Endodermal cell (in vitro differentiated cells): ENCODE data around the gene KCNMB4. TPM values are rescaled to one million over a fixed set of nuclear protein-coding genes. Genes with fewer than 3 reads are reported as not detected.

Experiments used
- DNase-seq: peaks from one replicate; pipeline ENCODE4 v3.0.0-alpha.2; 2017
- H3K27ac ChIP-seq: 2 replicates; pipeline ENCODE4 v1.5.1; 2013; ENCODE audit warnings: mild to moderate bottlenecking, low read depth, low read length, moderate library complexity
- H3K27me3 ChIP-seq: 2 replicates; pipeline ENCODE4 v1.6.1; 2013; ENCODE audit warnings: mild to moderate bottlenecking, low read length, moderate library complexity; ENCODE audit not compliant: insufficient read depth, control insufficient read depth, poor library complexity, severe bottlenecking
- H3K36me3 ChIP-seq: 2 replicates; pipeline ENCODE4 v1.7.0; 2013; ENCODE audit warnings: mild to moderate bottlenecking, low read length, moderate library complexity; ENCODE audit not compliant: control insufficient read depth, insufficient read depth
- H3K4me1 ChIP-seq: one replicate; pipeline ENCODE4 v1.7.0; 2013; ENCODE audit warnings: low read length; ENCODE audit not compliant: control insufficient read depth, insufficient read depth
- H3K4me3 ChIP-seq: 2 replicates; pipeline ENCODE4 v1.5.1; 2013; ENCODE audit warnings: mild to moderate bottlenecking, low read length, moderate library complexity
- H3K9ac ChIP-seq: 2 replicates; pipeline ENCODE4 v1.6.1; 2013; ENCODE audit warnings: mild to moderate bottlenecking, low read length, moderate library complexity; ENCODE audit not compliant: poor library complexity, severe bottlenecking; ENCODE audit errors: extremely low read depth
- H3K9me3 ChIP-seq: 2 replicates; pipeline ENCODE4 v1.6.1; 2013; ENCODE audit warnings: mild to moderate bottlenecking, low read length, moderate library complexity; ENCODE audit not compliant: control insufficient read depth
- H3K27ac Mint-ChIP-seq: 2 replicates; pipeline ENCODE4 v1.8.0; 2020; ENCODE audit warnings: mixed read lengths
- H3K27me3 Mint-ChIP-seq: 2 replicates; pipeline ENCODE4 v1.8.0; 2021; ENCODE audit warnings: mild to moderate bottlenecking, mixed read lengths; ENCODE audit not compliant: insufficient read depth
- H3K36me3 Mint-ChIP-seq: 2 replicates; pipeline ENCODE4 v1.8.0; 2020; ENCODE audit warnings: low read depth, mixed read lengths
- H3K4me1 Mint-ChIP-seq: 2 replicates; pipeline ENCODE4 v1.8.0; 2020; ENCODE audit warnings: mixed read lengths
- H3K4me3 Mint-ChIP-seq: 2 replicates; pipeline ENCODE4 v1.8.0; 2020; ENCODE audit warnings: mild to moderate bottlenecking, moderate library complexity, mixed read lengths
- H3K9me3 Mint-ChIP-seq: 2 replicates; pipeline ENCODE4 v1.8.0; 2020; ENCODE audit warnings: mild to moderate bottlenecking, mixed read lengths
- WGBS, 2 experiments: methylation state at CpG; one replicate each; pipeline versions ENCODE4 v1.1.5 to v1.1.7; 2013; ENCODE audit warnings: missing lambda C conversion rate in 2 of 2, mixed read lengths in 1 of 2; ENCODE audit not compliant: insufficient coverage in 1 of 2, insufficient read length in 1 of 2; 5-methylcytosine and 5-hydroxymethylcytosine counted together
- total RNA-seq, 2 donors: library from RNA; stranded (reverse); fragmentation: NEBNext Ultra II Directional in 1 of 2; extraction: Animal tissue kit (Norgen Biotek cat#: 25700) in 1 of 2; gene quantifications; 2 replicates in 1 of 2; 3 replicates in 1 of 2; pipeline ENCODE4 v1.2.1, GENCODE V29; 2021
- TF ChIP-seq, protein P1 (sequence below): fragments of 200-600 bp; sonication (generic); conservative IDR thresholded peaks from 2 replicates; pipeline ENCODE4 v1.5.0; 2021; ENCODE audit warnings: antibody characterized with exemption, mild to moderate bottlenecking

KCNMB4 gene
- total RNA-seq, 2 donors from 2014 or later, result 11.9 to 13.1 TPM

DNA sequence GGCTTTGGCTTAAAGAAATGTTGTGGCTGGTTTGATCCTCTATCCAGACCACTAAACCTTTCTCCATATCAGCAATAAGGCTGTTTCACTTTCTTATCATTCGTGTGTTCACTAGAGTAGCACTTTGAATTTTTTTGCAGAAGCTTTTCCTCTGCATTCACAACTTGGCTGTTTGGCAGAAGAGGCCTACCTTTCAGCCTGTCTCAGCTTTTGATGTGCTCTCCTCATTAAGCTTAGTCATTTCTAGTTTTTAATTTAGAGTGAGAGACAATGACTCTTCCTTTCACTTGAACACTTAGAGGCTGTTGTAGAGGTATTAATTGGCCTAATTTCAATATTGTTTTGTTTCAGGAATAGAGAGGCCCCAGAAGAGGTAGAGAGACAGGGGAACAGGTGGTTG, 13.8 kb downstream of the KCNMB4 start:
- H3K4me3 ChIP-seq, result no peak overlapping the region
- no peak overlapping the region for H3K27ac ChIP-seq
- peaks cover 37% of the 10 kb centered on the region for H3K9me3 ChIP-seq
- H3K9ac ChIP-seq, result no peak overlapping the region
- no peak overlapping the region for H3K4me3 Mint-ChIP-seq
- 89% methylated on average over 1 of the region's 1 CpG; no CpG with 5 or more reads in 1 of the 2 experiments for WGBS, 2 experiments
- no peaks in the 10 kb centered on the region for H3K4me1 Mint-ChIP-seq
- peaks cover 18% of the 10 kb centered on the region for H3K9me3 Mint-ChIP-seq
- H3K36me3 Mint-ChIP-seq, result peaks cover 52% of the 10 kb centered on the region
- no peak overlapping the region for H3K27ac Mint-ChIP-seq
- no peaks in the 10 kb centered on the region for H3K27me3 Mint-ChIP-seq
- H3K27me3 ChIP-seq, result no peaks in the 10 kb centered on the region
- H3K4me1 ChIP-seq, result no peaks in the 10 kb centered on the region
- TF ChIP-seq, protein P1, sequence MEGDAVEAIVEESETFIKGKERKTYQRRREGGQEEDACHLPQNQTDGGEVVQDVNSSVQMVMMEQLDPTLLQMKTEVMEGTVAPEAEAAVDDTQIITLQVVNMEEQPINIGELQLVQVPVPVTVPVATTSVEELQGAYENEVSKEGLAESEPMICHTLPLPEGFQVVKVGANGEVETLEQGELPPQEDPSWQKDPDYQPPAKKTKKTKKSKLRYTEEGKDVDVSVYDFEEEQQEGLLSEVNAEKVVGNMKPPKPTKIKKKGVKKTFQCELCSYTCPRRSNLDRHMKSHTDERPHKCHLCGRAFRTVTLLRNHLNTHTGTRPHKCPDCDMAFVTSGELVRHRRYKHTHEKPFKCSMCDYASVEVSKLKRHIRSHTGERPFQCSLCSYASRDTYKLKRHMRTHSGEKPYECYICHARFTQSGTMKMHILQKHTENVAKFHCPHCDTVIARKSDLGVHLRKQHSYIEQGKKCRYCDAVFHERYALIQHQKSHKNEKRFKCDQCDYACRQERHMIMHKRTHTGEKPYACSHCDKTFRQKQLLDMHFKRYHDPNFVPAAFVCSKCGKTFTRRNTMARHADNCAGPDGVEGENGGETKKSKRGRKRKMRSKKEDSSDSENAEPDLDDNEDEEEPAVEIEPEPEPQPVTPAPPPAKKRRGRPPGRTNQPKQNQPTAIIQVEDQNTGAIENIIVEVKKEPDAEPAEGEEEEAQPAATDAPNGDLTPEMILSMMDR, result no peak
- no peak for DNase-seq
- H3K36me3 ChIP-seq, result peaks cover 8% of the 10 kb centered on the region

DNA sequence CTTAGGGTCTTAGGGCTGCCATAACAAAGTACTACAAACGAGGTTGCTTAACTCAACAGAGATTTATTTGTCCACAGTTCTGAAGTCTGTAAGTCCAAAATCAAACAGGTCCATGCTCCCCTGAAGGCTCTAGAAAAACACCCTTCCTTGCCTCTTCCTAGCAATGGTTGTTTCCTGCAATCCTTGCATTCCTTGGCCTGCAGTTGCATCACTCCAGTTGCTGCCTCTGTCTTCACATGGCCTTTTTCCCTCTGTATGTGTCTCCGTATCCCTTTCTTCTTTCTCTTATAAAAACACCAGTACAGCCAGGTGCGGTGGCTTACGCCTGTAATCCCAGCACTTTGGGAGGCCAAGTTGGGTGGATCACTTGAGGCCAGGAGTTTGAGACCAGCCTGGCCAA, 17.4 kb downstream of the KCNMB4 start:
- no peak overlapping the region for H3K4me3 Mint-ChIP-seq
- peaks cover 37% of the 10 kb centered on the region for H3K36me3 Mint-ChIP-seq
- Histone ChIP-seq H3K27ac (no peak overlapping the region), H3K4me1 (no peaks in the 10 kb centered on the region), H3K9me3 (peaks cover 28% of the 10 kb centered on the region), H3K4me3 (no peak overlapping the region), H3K36me3 (no peaks in the 10 kb centered on the region), H3K27me3 (no peaks in the 10 kb centered on the region), H3K9ac (no peak overlapping the region)
- 90% methylated on average over 4 of the region's 4 CpGs; no CpG with 5 or more reads in 1 of the 2 experiments for WGBS, 2 experiments
- no peak for DNase-seq
- peak overlapping the region; percentile 61 for H3K27ac Mint-ChIP-seq
- TF ChIP-seq, protein P1, result no peak
- H3K9me3 Mint-ChIP-seq, result peaks cover 12% of the 10 kb centered on the region
- no peaks in the 10 kb centered on the region for H3K4me1 Mint-ChIP-seq
- no peaks in the 10 kb centered on the region for H3K27me3 Mint-ChIP-seq

DNA sequence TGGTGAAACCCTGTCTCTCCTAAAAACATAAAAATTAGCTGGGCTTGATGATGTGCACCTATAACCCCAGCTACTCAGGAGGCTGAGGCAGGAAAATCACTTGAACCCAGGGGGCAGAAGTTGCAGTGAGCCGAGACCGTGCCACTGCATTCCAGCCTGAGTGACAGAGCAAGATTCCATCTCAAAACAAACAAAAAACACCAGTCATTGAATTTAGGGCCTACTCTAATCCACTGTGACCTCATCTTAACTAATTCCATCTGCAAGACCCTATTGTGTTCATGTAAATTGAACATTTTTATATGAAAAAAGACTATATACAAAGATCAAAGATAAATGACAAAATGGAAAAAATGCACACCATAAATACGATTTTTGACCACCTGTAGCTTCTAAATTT, 17.8 kb downstream of the KCNMB4 start:
- H3K4me3 ChIP-seq, result no peak overlapping the region
- H3K36me3 ChIP-seq, result no peaks in the 10 kb centered on the region
- peaks cover 24% of the 10 kb centered on the region for H3K9me3 ChIP-seq
- H3K9me3 Mint-ChIP-seq, result peaks cover 8% of the 10 kb centered on the region
- no peak overlapping the region for H3K9ac ChIP-seq
- H3K4me1 Mint-ChIP-seq, result no peaks in the 10 kb centered on the region
- no peaks in the 10 kb centered on the region for H3K27me3 ChIP-seq
- WGBS, 2 experiments, result 86% methylated on average over 3 of the region's 3 CpGs; no CpG with 5 or more reads in 1 of the 2 experiments
- peak overlapping the region; percentile 61 for H3K27ac Mint-ChIP-seq
- H3K4me3 Mint-ChIP-seq, result no peak overlapping the region
- H3K27me3 Mint-ChIP-seq, result no peaks in the 10 kb centered on the region
- no peaks in the 10 kb centered on the region for H3K4me1 ChIP-seq
- H3K27ac ChIP-seq, result no peak overlapping the region
- peaks cover 35% of the 10 kb centered on the region for H3K36me3 Mint-ChIP-seq
- TF ChIP-seq, protein P1, result no peak
- no peak for DNase-seq
